HG02840 (cell line): ENCODE data around the gene RNF5.
"Not testable (repeated sequence)": the region's sequence is repeated elsewhere in the genome, so short reads cannot be mapped to it uniquely, and the experiment has no call there.

ENCODE experiments used
- ATAC-seq: cut with Tn5 transposase; IDR thresholded peaks from one replicate; pipeline ENCODE4 v1.9.1; 2021; ENCODE audit warnings: mild to moderate bottlenecking, moderate library complexity, moderate number of reproducible peaks; ENCODE audit not compliant: unreplicated experiment, low FRiP score

The RNF5 gene

GRCh38 chr6:32177788-32178546, at the start of gene RNF5:
Gene RNF5 (plus strand): TSS chr6:32178405. CDS start chr6:32178512, 107 bp downstream.
- ATAC-seq, result peak; percentile 70

- ATAC-seq, result no peak
Observed at GRCh38 chr6:32128751-32129296, 49.4 kb upstream of the RNF5 start.

- peak; percentile 10 for ATAC-seq
Observed at GRCh38 chr6:32129297-32130088, 48.7 kb upstream of the RNF5 start.

- ATAC-seq, result no peak
Observed at GRCh38 chr6:32131439-32131948, 46.7 kb upstream of the RNF5 start.

GRCh38 chr6:32132110-32132509, 46.1 kb upstream of the RNF5 start:
- ATAC-seq, result no peak

- ATAC-seq, result no peak
Observed at GRCh38 chr6:32133786-32134185, 44.4 kb upstream of the RNF5 start.

GRCh38 chr6:32137454-32137853, 40.8 kb upstream of the RNF5 start:
- no peak for ATAC-seq

GRCh38 chr6:32139590-32139989, 38.6 kb upstream of the RNF5 start:
- ATAC-seq, result no peak

GRCh38 chr6:32140420-32141046, 37.7 kb upstream of the RNF5 start:
- ATAC-seq, result no peak

- not testable (repeated sequence) for ATAC-seq
Observed at GRCh38 chr6:32144238-32144637, 34.0 kb upstream of the RNF5 start.

- no peak for ATAC-seq
Observed at GRCh38 chr6:32146287-32146686, 31.9 kb upstream of the RNF5 start.

GRCh38 chr6:32146687-32147086, 31.5 kb upstream of the RNF5 start:
- no peak for ATAC-seq

- ATAC-seq, result no peak
Observed at GRCh38 chr6:32147401-32148132, 30.6 kb upstream of the RNF5 start.

- ATAC-seq, result no peak
Observed at GRCh38 chr6:32148289-32149091, 29.7 kb upstream of the RNF5 start.

GRCh38 chr6:32149092-32149755, 29.0 kb upstream of the RNF5 start:
- ATAC-seq, result no peak

- ATAC-seq, result no peak
Observed at GRCh38 chr6:32149932-32150870, 28.0 kb upstream of the RNF5 start.

GRCh38 chr6:32151181-32151862, 26.9 kb upstream of the RNF5 start:
- ATAC-seq, result no peak
